Stimulated activated CD4-positive, alpha-beta T cell treated with anti-CD3 and anti-CD28 coated beads, Interleukin-2, amount 100 ng/mL, for 24 hours (primary cell): ENCODE data around the gene MCM8.

Experiments
- DNase-seq, 2 donors: peaks; one replicate each; pipeline ENCODE4 v3.0.0-alpha.2; 2020

The MCM8 gene

GRCh38 chr20:6048391-6048790, 97.9 kb downstream of the MCM8 start:
- no peak for DNase-seq
